H1 (cell line): ENCODE measurements around the gene WIPF3.

Experiments used
- BCL11A ChIP-seq, 2 experiments: IDR thresholded peaks; one replicate each; pipeline ENCODE4 v1.6.1; 2011; ENCODE audit warnings: low read depth in 2 of 2, low read length in 2 of 2, mild to moderate bottlenecking in 2 of 2
- CTCF ChIP-seq, 3 experiments: IDR thresholded peaks; 1 replicate in 2 of 3; 2 replicates in 1 of 3; pipeline versions ENCODE4 v1.5.1 to v1.6.1; 2011; ENCODE audit warnings: low read length in 3 of 3, mild to moderate bottlenecking in 3 of 3, inconsistent platforms in 2 of 3, low read depth in 1 of 3, moderate library complexity in 1 of 3; ENCODE audit not compliant: insufficient read depth in 1 of 3; ENCODE audit errors: control extremely low read depth in 1 of 3
- EZH2 ChIP-seq: fragments of 200-600 bp; sonication (generic); IDR thresholded peaks from 2 replicates; pipeline ENCODE4 v1.7.1; 2012; ENCODE audit warnings: low read depth, mild to moderate bottlenecking, moderate library complexity, low read length, inconsistent platforms; ENCODE audit not compliant: severe bottlenecking
- YY1 ChIP-seq: IDR thresholded peaks from 2 replicates; pipeline ENCODE4 v1.6.1; 2011; ENCODE audit warnings: low read depth, mild to moderate bottlenecking, low read length

- TF ChIP-seq EZH2 (no peak), YY1 (no peak), BCL11A (IDR thresholded peaks at IDR 0.05; ENCODE audit: low read depth in 2 of 2, low read length in 2 of 2) (no peak), CTCF (IDR thresholded peaks at IDR 0.05; ENCODE audit: control extremely low read depth in 1 of 3, insufficient read depth in 1 of 3, low read depth in 1 of 3, low read length in 3 of 3) (no peak)
Measured at GRCh38 chr7:29940199-29940598, 133.9 kb downstream of the WIPF3 start.
